ENCODE results near the gene PCCA.

GRCh38 chr13:100214886-100215285 is 126.0 kb downstream of the PCCA start:
- TF ChIP-seq FOXK2 (IDR thresholded peaks at IDR 0.05): no peak
- no peak for TF ChIP-seq NFRKB (IDR thresholded peaks at IDR 0.05)
- no peak for TF ChIP-seq FOXA1 (IDR thresholded peaks at IDR 0.05)
- no peak for TF ChIP-seq ARNT (IDR thresholded peaks at IDR 0.05)
- no peak for TF ChIP-seq BHLHE40 (IDR thresholded peaks at IDR 0.05; ENCODE audit: borderline replicate concordance)
- no peak for TF ChIP-seq SP1 (IDR thresholded peaks at IDR 0.05)
- TF ChIP-seq FOXM1 (IDR thresholded peaks at IDR 0.05; ENCODE audit: borderline replicate concordance): no peak
- TF ChIP-seq L3MBTL2 (conservative IDR thresholded peaks at IDR 0.05): no peak
- TF ChIP-seq SUZ12 (IDR thresholded peaks at IDR 0.05): no peak
- TF ChIP-seq HDGF (IDR thresholded peaks at IDR 0.05; ENCODE audit: borderline replicate concordance): no peak
